ENCODE measurements around the gene RMI1. TPM values are rescaled to one million over a fixed set of nuclear protein-coding genes. Genes with fewer than 3 reads are reported as not detected.

RMI1 gene
- 29.5 TPM for polyA plus RNA-seq (2013, experiment 1 of 2)
- 31.5 TPM for polyA plus RNA-seq (2013, experiment 2 of 2)

DNA sequence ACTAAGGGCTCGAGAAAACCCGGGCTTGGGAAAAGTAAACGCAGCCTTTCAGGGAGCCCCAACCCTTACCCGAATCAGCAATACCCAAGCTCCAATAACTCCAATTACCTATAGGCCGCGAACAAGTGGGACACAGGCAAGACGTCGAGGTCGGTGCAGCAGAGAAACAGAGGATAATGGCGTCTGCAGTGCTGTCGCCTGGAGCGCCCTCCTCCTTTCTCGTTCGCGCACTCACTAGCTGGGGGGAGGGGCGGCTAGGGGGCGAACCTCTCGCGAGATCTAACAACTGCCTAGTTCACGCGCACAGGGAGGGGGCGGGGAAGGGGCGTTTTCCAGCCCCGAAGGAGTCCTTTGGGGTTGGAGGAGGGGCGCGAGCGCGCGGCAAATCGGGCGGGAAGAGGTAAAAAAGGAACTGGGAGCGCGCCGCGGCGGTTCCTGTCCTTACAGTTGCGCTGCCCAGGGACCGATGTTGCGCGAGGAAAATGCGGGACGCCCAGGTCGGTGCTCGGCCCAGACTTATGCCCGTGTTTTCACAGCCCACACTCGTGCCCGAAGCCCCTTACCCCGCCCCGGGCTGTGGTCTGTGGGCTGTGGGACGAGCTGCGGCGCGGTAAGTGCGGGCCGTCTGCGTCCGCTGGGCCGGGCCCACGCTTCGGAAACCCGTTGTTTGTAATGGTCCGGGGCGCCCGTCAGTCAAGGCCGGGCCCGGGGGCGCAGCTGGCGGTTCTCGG, at the start of gene RMI1:
Gene RMI1 (plus strand): TSS at position 411 of the 731 bp plus-strand sequence. CDS start 20,182 bp downstream, outside the sequence.
- H2AFZ ChIP-seq (ENCODE audit: low read length) = peak within 1 kb of the TSS; percentile 86
- H2BK5ac ChIP-seq (ENCODE audit: low read length) = peak within 1 kb of the TSS; percentile 100
- H2BK120ac ChIP-seq (ENCODE audit: low read depth, low read length) = peak within 1 kb of the TSS; percentile 94
- no peaks in the 10 kb centered on the region for H3K27me3 ChIP-seq (ENCODE audit: control insufficient read depth in 3 of 3, insufficient read depth in 3 of 3, low read depth in 1 of 3, low read length in 3 of 3)
- H3K4me1 ChIP-seq (ENCODE audit: control insufficient read depth in 2 of 2, insufficient read depth in 1 of 2, low read depth in 1 of 2, low read length in 2 of 2) = peaks cover 0 to 4% of the 10 kb centered on the region in 2 donors
- H3K4ac ChIP-seq (ENCODE audit: low read length) = peak within 1 kb of the TSS; percentile 100
- peak within 1 kb of the TSS; percentile 100 for H3K18ac ChIP-seq (ENCODE audit: low read length)
- H3K4me3 ChIP-seq (ENCODE audit: low read length in 2 of 2) = peak within 1 kb of the TSS; percentile 97 to 98
- H2BK12ac ChIP-seq (ENCODE audit: low read length) = peak within 1 kb of the TSS; percentile 30
- peak within 1 kb of the TSS; percentile 72 for H3K4me2 ChIP-seq (ENCODE audit: insufficient read depth, low read length, poor library complexity, severe bottlenecking)
- H2AK5ac ChIP-seq (ENCODE audit: low read depth, low read length) = peak within 1 kb of the TSS; percentile 100
- H4K8ac ChIP-seq (ENCODE audit: low read depth, low read length) = peak within 1 kb of the TSS; percentile 99
- peaks cover under 1 to 62% of the 10 kb centered on the region in 2 donors for H3K36me3 ChIP-seq (replicated peaks in 1 of 2; ENCODE audit: control insufficient read depth in 2 of 2, insufficient read depth in 2 of 2, low read length in 2 of 2)
- H2BK15ac ChIP-seq (ENCODE audit: low read length) = peak within 1 kb of the TSS; percentile 100
- DNase-seq (ENCODE audit: low spot score) = peak; percentile 99
- peak within 1 kb of the TSS; percentile 94 for H3K27ac ChIP-seq (replicated peaks; ENCODE audit: low read length)
- peak within 1 kb of the TSS; percentile 100 for H3K23ac ChIP-seq (ENCODE audit: low read depth, low read length, poor library complexity)
- H3K9ac ChIP-seq (ENCODE audit: low read depth, low read length, poor library complexity) = peak within 1 kb of the TSS; percentile 99
- H3K14ac ChIP-seq (ENCODE audit: low read length) = peak within 1 kb of the TSS; percentile 99
- peaks cover 3% of the 10 kb centered on the region for H3K79me1 ChIP-seq (ENCODE audit: low read depth, low read length)
- no CpG with 5 or more reads among the region's 69 CpGs for WGBS, 2 donors (ENCODE audit: extremely low coverage in 2 of 2, insufficient read length in 2 of 2, insufficient replicate concordance in 1 of 2)
- H4K91ac ChIP-seq (ENCODE audit: low read depth, low read length, poor library complexity) = peak within 1 kb of the TSS; percentile 100
- H3K9me3 ChIP-seq (replicated peaks in 1 of 2; ENCODE audit: control insufficient read depth in 2 of 2, insufficient read depth in 1 of 2, low read depth in 1 of 2, low read length in 2 of 2) = no peaks in the 10 kb centered on the region

DNA sequence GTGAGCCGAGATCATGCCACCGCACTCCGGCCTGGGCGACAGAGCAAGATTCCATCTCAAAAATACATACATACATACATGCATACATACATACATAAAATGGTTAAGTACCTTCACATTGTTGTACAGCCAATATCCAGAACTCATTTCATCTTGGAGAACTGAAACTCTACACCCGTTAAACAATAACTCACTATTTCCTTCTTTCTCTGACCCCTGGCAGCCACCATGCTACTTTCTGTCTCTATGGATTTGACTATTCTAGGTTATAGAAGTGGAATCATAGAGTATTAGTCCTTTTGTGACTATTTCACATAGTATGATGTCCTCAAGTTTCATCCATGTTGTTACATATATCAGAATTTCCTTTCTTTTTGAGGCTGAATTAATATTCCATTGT, 49.7 kb upstream of the RMI1 start:
- no peak overlapping the region for H3K14ac ChIP-seq (ENCODE audit: low read length)
- H3K79me1 ChIP-seq (ENCODE audit: low read depth, low read length) = no peaks in the 10 kb centered on the region
- H3K23ac ChIP-seq (ENCODE audit: low read depth, low read length, poor library complexity) = no peak overlapping the region
- no peak overlapping the region for H4K91ac ChIP-seq (ENCODE audit: low read depth, low read length, poor library complexity)
- WGBS, 2 donors (ENCODE audit: extremely low coverage in 2 of 2, insufficient read length in 2 of 2, insufficient replicate concordance in 1 of 2) = no CpG with 5 or more reads among the region's 5 CpGs
- H3K36me3 ChIP-seq (replicated peaks in 1 of 2; ENCODE audit: control insufficient read depth in 2 of 2, insufficient read depth in 2 of 2, low read length in 2 of 2) = no peaks in the 10 kb centered on the region
- H3K27ac ChIP-seq (replicated peaks; ENCODE audit: low read length) = no peak overlapping the region
- no peak overlapping the region for H3K4ac ChIP-seq (ENCODE audit: low read length)
- no peak for DNase-seq (ENCODE audit: low spot score)
- H4K8ac ChIP-seq (ENCODE audit: low read depth, low read length) = no peak overlapping the region
- no peak overlapping the region for H2BK120ac ChIP-seq (ENCODE audit: low read depth, low read length)
- H3K9me3 ChIP-seq (replicated peaks in 1 of 2; ENCODE audit: control insufficient read depth in 2 of 2, insufficient read depth in 1 of 2, low read depth in 1 of 2, low read length in 2 of 2) = no peaks in the 10 kb centered on the region
- no peaks in the 10 kb centered on the region for H3K27me3 ChIP-seq (ENCODE audit: control insufficient read depth in 3 of 3, insufficient read depth in 3 of 3, low read depth in 1 of 3, low read length in 3 of 3)
- no peak overlapping the region for H2BK12ac ChIP-seq (ENCODE audit: low read length)
- no peak overlapping the region for H2BK15ac ChIP-seq (ENCODE audit: low read length)
- no peak overlapping the region for H2AFZ ChIP-seq (ENCODE audit: low read length)
- no peak overlapping the region for H3K9ac ChIP-seq (ENCODE audit: low read depth, low read length, poor library complexity)
- no peak overlapping the region for H2BK5ac ChIP-seq (ENCODE audit: low read length)
- H3K4me2 ChIP-seq (ENCODE audit: insufficient read depth, low read length, poor library complexity, severe bottlenecking) = no peak overlapping the region
- no peak overlapping the region for H3K4me3 ChIP-seq (ENCODE audit: low read length in 2 of 2)
- H2AK5ac ChIP-seq (ENCODE audit: low read depth, low read length) = no peak overlapping the region
- no peak overlapping the region for H3K18ac ChIP-seq (ENCODE audit: low read length)
- H3K4me1 ChIP-seq (ENCODE audit: control insufficient read depth in 2 of 2, insufficient read depth in 1 of 2, low read depth in 1 of 2, low read length in 2 of 2) = peaks cover 2 to 7% of the 10 kb centered on the region in 2 donors

DNA sequence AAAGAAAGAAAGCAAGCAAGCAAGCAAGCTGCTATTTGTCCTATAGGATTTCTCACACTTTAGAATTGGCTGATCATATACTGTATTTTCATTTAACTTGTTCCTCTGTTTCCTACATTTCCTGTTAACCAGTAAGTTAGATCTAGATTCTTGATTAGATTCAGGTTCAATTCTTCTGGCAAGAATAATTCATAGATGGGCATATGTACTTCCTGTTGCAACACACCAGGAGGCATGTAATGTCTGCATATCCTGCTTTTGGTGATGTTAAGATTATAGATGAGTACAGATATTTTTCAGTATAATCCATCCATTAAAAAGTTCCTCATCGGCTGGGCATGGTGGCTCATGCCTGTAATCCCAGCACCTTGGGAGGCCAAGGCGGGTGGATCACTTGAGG, 48.6 kb upstream of the RMI1 start:
- H4K91ac ChIP-seq (ENCODE audit: low read depth, low read length, poor library complexity) = no peak overlapping the region
- H3K4ac ChIP-seq (ENCODE audit: low read length) = no peak overlapping the region
- H3K4me3 ChIP-seq (ENCODE audit: low read length in 2 of 2) = no peak overlapping the region
- H2BK12ac ChIP-seq (ENCODE audit: low read length) = no peak overlapping the region
- no peak overlapping the region for H2BK120ac ChIP-seq (ENCODE audit: low read depth, low read length)
- no peak overlapping the region for H4K8ac ChIP-seq (ENCODE audit: low read depth, low read length)
- H3K9me3 ChIP-seq (replicated peaks in 1 of 2; ENCODE audit: control insufficient read depth in 2 of 2, insufficient read depth in 1 of 2, low read depth in 1 of 2, low read length in 2 of 2) = no peaks in the 10 kb centered on the region
- H2AFZ ChIP-seq (ENCODE audit: low read length) = no peak overlapping the region
- H3K79me1 ChIP-seq (ENCODE audit: low read depth, low read length) = no peaks in the 10 kb centered on the region
- WGBS, 2 donors (ENCODE audit: extremely low coverage in 2 of 2, insufficient read length in 2 of 2, insufficient replicate concordance in 1 of 2) = no CpG with 5 or more reads among the region's 2 CpGs
- no peaks in the 10 kb centered on the region for H3K36me3 ChIP-seq (replicated peaks in 1 of 2; ENCODE audit: control insufficient read depth in 2 of 2, insufficient read depth in 2 of 2, low read length in 2 of 2)
- H2BK5ac ChIP-seq (ENCODE audit: low read length) = no peak overlapping the region
- no peak overlapping the region for H3K4me2 ChIP-seq (ENCODE audit: insufficient read depth, low read length, poor library complexity, severe bottlenecking)
- H2BK15ac ChIP-seq (ENCODE audit: low read length) = no peak overlapping the region
- no peak overlapping the region for H3K18ac ChIP-seq (ENCODE audit: low read length)
- no peak overlapping the region for H2AK5ac ChIP-seq (ENCODE audit: low read depth, low read length)
- DNase-seq (ENCODE audit: low spot score) = no peak
- H3K27me3 ChIP-seq (ENCODE audit: control insufficient read depth in 3 of 3, insufficient read depth in 3 of 3, low read depth in 1 of 3, low read length in 3 of 3) = no peaks in the 10 kb centered on the region
- H3K9ac ChIP-seq (ENCODE audit: low read depth, low read length, poor library complexity) = no peak overlapping the region
- H3K23ac ChIP-seq (ENCODE audit: low read depth, low read length, poor library complexity) = no peak overlapping the region
- H3K27ac ChIP-seq (replicated peaks; ENCODE audit: low read length) = no peak overlapping the region
- peaks cover 2 to 7% of the 10 kb centered on the region in 2 donors for H3K4me1 ChIP-seq (ENCODE audit: control insufficient read depth in 2 of 2, insufficient read depth in 1 of 2, low read depth in 1 of 2, low read length in 2 of 2)
- no peak overlapping the region for H3K14ac ChIP-seq (ENCODE audit: low read length)

DNA sequence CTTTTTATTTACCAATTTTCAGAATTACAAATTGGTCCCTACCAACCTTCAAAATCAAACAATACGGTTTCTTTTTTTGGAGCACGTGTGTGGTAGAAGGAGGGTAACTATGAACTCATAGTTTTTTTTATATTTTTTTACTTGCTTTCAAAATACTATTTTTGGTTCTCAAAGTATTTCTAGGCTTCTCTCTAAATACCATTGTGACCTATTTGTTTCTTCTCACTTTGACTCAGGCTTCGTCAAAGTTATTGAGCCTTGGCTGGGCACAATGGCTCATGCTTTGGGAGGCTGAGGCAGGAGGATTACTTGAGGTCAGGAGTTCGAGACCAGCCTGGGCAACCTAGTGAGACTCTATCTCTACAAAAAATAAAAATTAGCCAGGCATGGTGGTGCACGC, 47.8 kb upstream of the RMI1 start:
- no peak overlapping the region for H4K91ac ChIP-seq (ENCODE audit: low read depth, low read length, poor library complexity)
- H3K4me2 ChIP-seq (ENCODE audit: insufficient read depth, low read length, poor library complexity, severe bottlenecking) = no peak overlapping the region
- H3K36me3 ChIP-seq (replicated peaks in 1 of 2; ENCODE audit: control insufficient read depth in 2 of 2, insufficient read depth in 2 of 2, low read length in 2 of 2) = no peaks in the 10 kb centered on the region
- H3K27me3 ChIP-seq (ENCODE audit: control insufficient read depth in 3 of 3, insufficient read depth in 3 of 3, low read depth in 1 of 3, low read length in 3 of 3) = no peaks in the 10 kb centered on the region
- H3K79me1 ChIP-seq (ENCODE audit: low read depth, low read length) = no peaks in the 10 kb centered on the region
- H2AK5ac ChIP-seq (ENCODE audit: low read depth, low read length) = no peak overlapping the region
- H2BK5ac ChIP-seq (ENCODE audit: low read length) = no peak overlapping the region
- H3K27ac ChIP-seq (replicated peaks; ENCODE audit: low read length) = no peak overlapping the region
- H3K9ac ChIP-seq (ENCODE audit: low read depth, low read length, poor library complexity) = no peak overlapping the region
- H2BK12ac ChIP-seq (ENCODE audit: low read length) = no peak overlapping the region
- no peak overlapping the region for H3K23ac ChIP-seq (ENCODE audit: low read depth, low read length, poor library complexity)
- DNase-seq (ENCODE audit: low spot score) = no peak
- no peak overlapping the region for H3K14ac ChIP-seq (ENCODE audit: low read length)
- H3K4me3 ChIP-seq (ENCODE audit: low read length in 2 of 2) = no peak overlapping the region
- peaks cover 2 to 7% of the 10 kb centered on the region in 2 donors for H3K4me1 ChIP-seq (ENCODE audit: control insufficient read depth in 2 of 2, insufficient read depth in 1 of 2, low read depth in 1 of 2, low read length in 2 of 2)
- no peak overlapping the region for H3K4ac ChIP-seq (ENCODE audit: low read length)
- H3K9me3 ChIP-seq (replicated peaks in 1 of 2; ENCODE audit: control insufficient read depth in 2 of 2, insufficient read depth in 1 of 2, low read depth in 1 of 2, low read length in 2 of 2) = no peaks in the 10 kb centered on the region
- no peak overlapping the region for H4K8ac ChIP-seq (ENCODE audit: low read depth, low read length)
- H2AFZ ChIP-seq (ENCODE audit: low read length) = no peak overlapping the region
- WGBS, 2 donors (ENCODE audit: extremely low coverage in 2 of 2, insufficient read length in 2 of 2, insufficient replicate concordance in 1 of 2) = no CpG with 5 or more reads among the region's 5 CpGs
- H2BK120ac ChIP-seq (ENCODE audit: low read depth, low read length) = no peak overlapping the region
- no peak overlapping the region for H3K18ac ChIP-seq (ENCODE audit: low read length)
- no peak overlapping the region for H2BK15ac ChIP-seq (ENCODE audit: low read length)

Data from neuronal stem cell (in vitro differentiated cells).